Astrocyte of the spinal cord (primary cell): ENCODE measurements around the gene MTMR12.

Experiments used
- DNase-seq: peaks from one replicate; pipeline ENCODE4 v3.0.0; 2011; ENCODE audit warnings: low read depth, low spot score
- H3K4me3 ChIP-seq: 2 replicates; pipeline ENCODE4 v1.5.1; 2011; ENCODE audit warnings: low read depth, mild to moderate bottlenecking, low read length, moderate library complexity
- in situ Hi-C: cut with HindIII; loops from 2 replicates; pipeline ENCODE4 v1.10.0; 2017; ENCODE audit warnings: low sequenced_read_pairs
- TF ChIP-seq, protein P1 (sequence below): IDR thresholded peaks from 2 replicates; pipeline ENCODE4 v1.5.1; 2012; ENCODE audit warnings: low read depth, mild to moderate bottlenecking, low read length, inconsistent platforms

MTMR12 gene, protein sequence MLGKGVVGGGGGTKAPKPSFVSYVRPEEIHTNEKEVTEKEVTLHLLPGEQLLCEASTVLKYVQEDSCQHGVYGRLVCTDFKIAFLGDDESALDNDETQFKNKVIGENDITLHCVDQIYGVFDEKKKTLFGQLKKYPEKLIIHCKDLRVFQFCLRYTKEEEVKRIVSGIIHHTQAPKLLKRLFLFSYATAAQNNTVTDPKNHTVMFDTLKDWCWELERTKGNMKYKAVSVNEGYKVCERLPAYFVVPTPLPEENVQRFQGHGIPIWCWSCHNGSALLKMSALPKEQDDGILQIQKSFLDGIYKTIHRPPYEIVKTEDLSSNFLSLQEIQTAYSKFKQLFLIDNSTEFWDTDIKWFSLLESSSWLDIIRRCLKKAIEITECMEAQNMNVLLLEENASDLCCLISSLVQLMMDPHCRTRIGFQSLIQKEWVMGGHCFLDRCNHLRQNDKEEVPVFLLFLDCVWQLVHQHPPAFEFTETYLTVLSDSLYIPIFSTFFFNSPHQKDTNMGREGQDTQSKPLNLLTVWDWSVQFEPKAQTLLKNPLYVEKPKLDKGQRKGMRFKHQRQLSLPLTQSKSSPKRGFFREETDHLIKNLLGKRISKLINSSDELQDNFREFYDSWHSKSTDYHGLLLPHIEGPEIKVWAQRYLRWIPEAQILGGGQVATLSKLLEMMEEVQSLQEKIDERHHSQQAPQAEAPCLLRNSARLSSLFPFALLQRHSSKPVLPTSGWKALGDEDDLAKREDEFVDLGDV

DNA sequence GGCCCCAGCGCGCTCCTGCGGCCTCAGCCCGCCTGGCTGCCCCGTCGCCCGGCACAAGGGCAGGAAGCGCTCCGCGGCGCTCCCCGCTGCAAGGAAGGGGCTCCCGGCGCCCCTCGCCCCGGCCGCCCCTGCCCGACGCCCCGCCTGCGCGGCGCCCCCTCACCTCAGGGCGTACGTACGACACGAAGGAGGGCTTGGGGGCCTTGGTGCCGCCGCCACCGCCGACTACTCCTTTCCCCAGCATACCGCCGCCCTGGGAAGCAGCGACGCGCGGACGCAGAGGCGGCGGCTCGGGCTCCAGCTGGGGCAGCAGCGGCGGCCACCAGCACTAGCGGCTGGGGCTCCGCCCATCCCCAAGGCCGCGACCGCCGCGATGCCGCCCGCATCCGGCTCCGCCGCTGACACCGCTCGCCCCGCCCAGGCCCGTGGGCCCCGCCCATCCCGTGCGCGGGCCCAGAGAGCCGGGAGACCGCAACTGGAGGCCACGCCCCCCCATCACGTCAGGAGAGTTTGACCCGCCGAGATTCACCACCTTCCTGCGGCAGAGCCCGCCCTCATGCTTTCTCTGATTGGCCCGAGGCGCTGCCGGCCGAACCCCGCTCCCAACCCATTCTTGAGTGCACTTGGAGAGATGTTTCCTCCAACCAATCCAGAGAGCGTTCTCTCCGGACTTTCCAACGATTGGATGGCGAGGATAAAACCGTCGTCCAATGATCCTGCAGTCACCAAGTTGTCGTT, at the start of gene MTMR12:
MTMR12 (minus strand) TSS at position 345 of the 738 bp plus-strand sequence; CDS start at position 244, 101 bp downstream.
- H3K4me3 ChIP-seq = peak within 1 kb of the TSS; percentile 66

DNA sequence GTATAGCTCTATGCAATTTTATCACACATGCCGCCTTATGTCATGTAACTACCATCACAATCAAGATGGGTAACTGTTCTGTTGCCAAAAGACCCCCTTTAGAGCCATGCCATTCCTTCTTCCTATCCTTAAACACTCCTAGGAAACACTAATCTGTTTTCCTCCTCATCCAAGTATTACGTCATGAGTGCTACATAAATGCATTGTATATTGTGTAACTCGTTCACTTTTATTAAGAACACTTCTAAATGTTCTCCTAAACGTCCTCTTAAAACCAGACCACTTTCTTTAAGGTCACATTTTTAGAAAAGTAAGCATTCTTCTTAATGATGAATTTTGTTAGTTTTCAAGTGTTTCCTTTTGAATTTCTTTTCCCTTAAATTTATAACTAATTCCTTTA, 49.8 kb upstream of the MTMR12 start:
- H3K4me3 ChIP-seq = no peak overlapping the region
- DNase-seq = no peak
- TF ChIP-seq, protein P1, sequence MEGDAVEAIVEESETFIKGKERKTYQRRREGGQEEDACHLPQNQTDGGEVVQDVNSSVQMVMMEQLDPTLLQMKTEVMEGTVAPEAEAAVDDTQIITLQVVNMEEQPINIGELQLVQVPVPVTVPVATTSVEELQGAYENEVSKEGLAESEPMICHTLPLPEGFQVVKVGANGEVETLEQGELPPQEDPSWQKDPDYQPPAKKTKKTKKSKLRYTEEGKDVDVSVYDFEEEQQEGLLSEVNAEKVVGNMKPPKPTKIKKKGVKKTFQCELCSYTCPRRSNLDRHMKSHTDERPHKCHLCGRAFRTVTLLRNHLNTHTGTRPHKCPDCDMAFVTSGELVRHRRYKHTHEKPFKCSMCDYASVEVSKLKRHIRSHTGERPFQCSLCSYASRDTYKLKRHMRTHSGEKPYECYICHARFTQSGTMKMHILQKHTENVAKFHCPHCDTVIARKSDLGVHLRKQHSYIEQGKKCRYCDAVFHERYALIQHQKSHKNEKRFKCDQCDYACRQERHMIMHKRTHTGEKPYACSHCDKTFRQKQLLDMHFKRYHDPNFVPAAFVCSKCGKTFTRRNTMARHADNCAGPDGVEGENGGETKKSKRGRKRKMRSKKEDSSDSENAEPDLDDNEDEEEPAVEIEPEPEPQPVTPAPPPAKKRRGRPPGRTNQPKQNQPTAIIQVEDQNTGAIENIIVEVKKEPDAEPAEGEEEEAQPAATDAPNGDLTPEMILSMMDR = no peak
- in situ Hi-C loops = no loop called here

More for the DNA sequence above, at the start of gene MTMR12:
- TF ChIP-seq, protein P1 = no peak
- in situ Hi-C loops = no loop called here
- peak; percentile 100 for DNase-seq

DNA sequence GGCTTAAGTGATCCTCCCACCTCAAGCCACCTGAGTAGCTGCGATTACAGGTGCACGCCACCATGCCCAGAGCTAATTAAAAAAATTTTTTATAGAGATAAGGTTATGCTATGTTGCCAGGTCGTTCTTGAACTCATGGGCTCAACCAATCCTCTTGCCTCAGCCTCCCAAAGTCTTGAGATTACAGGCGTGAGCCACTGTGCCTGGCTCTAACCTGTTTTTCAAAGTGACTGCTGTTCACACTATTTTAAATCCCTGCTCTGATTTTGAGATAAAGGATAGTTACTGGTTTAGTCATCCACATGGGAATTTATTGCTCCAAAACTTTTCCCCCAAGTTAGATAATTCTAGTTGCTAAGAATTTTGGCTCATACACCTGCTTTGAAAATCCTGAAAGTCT, 48.2 kb upstream of the MTMR12 start:
- in situ Hi-C loops = no loop called here
- DNase-seq = no peak
- H3K4me3 ChIP-seq = no peak overlapping the region
- TF ChIP-seq, protein P1 = no peak

DNA sequence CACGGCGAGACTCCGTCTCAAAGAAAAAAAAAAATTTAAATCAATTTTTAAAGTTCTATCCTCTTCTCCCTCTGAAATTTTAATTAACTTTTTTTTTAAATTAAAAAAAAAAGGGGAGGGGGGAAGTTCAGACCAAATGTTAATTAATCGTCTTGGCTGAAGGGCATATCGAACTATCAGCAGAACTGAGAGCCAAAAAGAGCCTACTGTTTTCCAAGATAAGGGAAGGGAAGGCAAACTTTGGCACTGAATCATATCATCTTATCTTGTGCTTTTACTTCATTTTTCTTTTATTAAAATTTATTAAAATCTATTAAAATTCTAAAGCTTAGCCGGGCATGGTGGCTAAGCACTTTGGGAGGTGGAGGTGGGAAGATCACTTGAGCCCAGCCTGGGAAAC, 45.9 kb upstream of the MTMR12 start:
- in situ Hi-C loops = no loop called here
- TF ChIP-seq, protein P1 = no peak
- no peak overlapping the region for H3K4me3 ChIP-seq
- no peak for DNase-seq

DNA sequence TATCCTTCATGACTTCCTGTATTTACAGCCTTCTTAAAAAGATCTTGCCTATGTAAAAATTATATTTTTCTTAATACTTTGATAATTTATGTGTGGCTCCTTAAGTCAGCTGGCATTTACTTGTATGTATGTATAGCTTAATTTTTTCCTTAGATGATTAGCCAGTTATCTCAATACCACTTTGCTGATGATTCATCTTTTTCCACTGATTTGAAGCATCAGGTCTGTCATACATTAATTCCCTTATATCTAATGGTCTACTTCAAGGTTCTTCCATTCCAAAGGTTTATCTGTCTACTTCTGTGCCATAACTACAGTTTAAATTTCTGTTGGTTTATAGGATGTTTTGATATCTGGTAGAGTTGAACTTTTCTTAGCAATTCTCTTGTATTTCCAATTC, 44.9 kb upstream of the MTMR12 start:
- in situ Hi-C loops = no loop called here

DNA sequence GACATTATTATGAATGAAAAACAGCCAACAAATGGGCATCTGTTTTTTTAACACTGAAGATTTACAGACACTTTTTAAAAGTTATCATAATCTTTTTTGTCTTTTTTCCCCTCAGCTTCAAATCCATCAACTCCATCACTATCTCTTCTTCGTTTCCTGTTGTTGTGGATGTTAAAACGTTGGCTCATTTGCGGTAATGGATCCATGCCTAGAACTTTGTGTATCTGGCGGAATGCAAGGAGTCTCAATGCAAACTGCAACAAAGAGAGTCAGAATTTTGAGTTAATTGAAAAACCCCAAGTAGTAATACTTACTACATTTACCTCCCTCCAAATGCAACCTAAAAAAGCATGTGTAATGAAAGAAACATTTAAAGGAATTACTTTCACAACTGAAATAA, 42.9 kb upstream of the MTMR12 start:
- in situ Hi-C loops = no loop called here
- no peak for DNase-seq
- H3K4me3 ChIP-seq = no peak overlapping the region
- TF ChIP-seq, protein P1 = no peak

More for the DNA sequence above, 44.9 kb upstream of the MTMR12 start:
- H3K4me3 ChIP-seq = no peak overlapping the region
- TF ChIP-seq, protein P1 = no peak
- DNase-seq = no peak
